Measurements from ENCODE around the gene ULK4.

Gene ULK4

GRCh38 chr3:41434781-41435180 is 527.1 kb downstream of the ULK4 start:
- H3K4me3 ChIP-seq (ENCODE audit: control insufficient read depth, low read depth, low read length) = no peak overlapping the region
- no peak for DNase-seq (ENCODE audit: low read depth)
- no peak for TF ChIP-seq CTCF (IDR thresholded peaks at IDR 0.05; ENCODE audit: control insufficient read depth, insufficient read depth, low read depth, low read length, missing control alignments)

- no peak for TF ChIP-seq CTCF (IDR thresholded peaks at IDR 0.05; ENCODE audit: control insufficient read depth, insufficient read depth, low read depth, low read length, missing control alignments)
- no peak overlapping the region for H3K4me3 ChIP-seq (ENCODE audit: control insufficient read depth, low read depth, low read length)
- no peak for DNase-seq (ENCODE audit: low read depth)
Measured at GRCh38 chr3:41431386-41431785, 530.5 kb downstream of the ULK4 start.

GRCh38 chr3:41430886-41431285 is 531.0 kb downstream of the ULK4 start:
- no peak overlapping the region for H3K4me3 ChIP-seq (ENCODE audit: control insufficient read depth, low read depth, low read length)
- TF ChIP-seq CTCF (IDR thresholded peaks at IDR 0.05; ENCODE audit: control insufficient read depth, insufficient read depth, low read depth, low read length, missing control alignments) = no peak
- no peak for DNase-seq (ENCODE audit: low read depth)

GRCh38 chr3:41430391-41430790 is 531.5 kb downstream of the ULK4 start:
- no peak for DNase-seq (ENCODE audit: low read depth)
- TF ChIP-seq CTCF (IDR thresholded peaks at IDR 0.05; ENCODE audit: control insufficient read depth, insufficient read depth, low read depth, low read length, missing control alignments) = no peak
- no peak overlapping the region for H3K4me3 ChIP-seq (ENCODE audit: control insufficient read depth, low read depth, low read length)

- no peak overlapping the region for H3K4me3 ChIP-seq (ENCODE audit: control insufficient read depth, low read depth, low read length)
- no peak for DNase-seq (ENCODE audit: low read depth)
- no peak for TF ChIP-seq CTCF (IDR thresholded peaks at IDR 0.05; ENCODE audit: control insufficient read depth, insufficient read depth, low read depth, low read length, missing control alignments)
Measured at GRCh38 chr3:41426485-41426884, 535.4 kb downstream of the ULK4 start.

GRCh38 chr3:41424543-41425300 is 537.2 kb downstream of the ULK4 start:
- DNase-seq (ENCODE audit: low read depth) = no peak
- TF ChIP-seq CTCF (IDR thresholded peaks at IDR 0.05; ENCODE audit: control insufficient read depth, insufficient read depth, low read depth, low read length, missing control alignments) = no peak
- no peak overlapping the region for H3K4me3 ChIP-seq (ENCODE audit: control insufficient read depth, low read depth, low read length)
